Astrocyte of the cerebellum (primary cell): Measurements from ENCODE around the gene IQSEC1.

Source experiments
- DNase-seq: peaks from one replicate; pipeline ENCODE4 v3.0.0-alpha.2; 2011; ENCODE audit warnings: low read depth
- H3K4me3 ChIP-seq: 2 replicates; pipeline ENCODE4 v1.5.1; 2011; ENCODE audit warnings: mild to moderate bottlenecking, low read depth, low read length, moderate library complexity
- CTCF ChIP-seq: IDR thresholded peaks from 2 replicates; pipeline ENCODE4 v1.5.1; 2012; ENCODE audit warnings: low read length, low read depth, moderate library complexity, mild to moderate bottlenecking; ENCODE audit errors: missing control alignments
- in situ Hi-C: cut with HindIII; loops from 2 replicates; pipeline ENCODE4 v1.10.0; 2017; ENCODE audit warnings: low sequenced_read_pairs

The IQSEC1 gene

GRCh38 chr3:12926660-12927059 is 146.6 kb downstream of the IQSEC1 start:
- no peak overlapping the region for H3K4me3 ChIP-seq
- DNase-seq: no peak
- no peak for TF ChIP-seq CTCF
- in situ Hi-C loops: no loop called here

GRCh38 chr3:12925648-12926047 is 147.6 kb downstream of the IQSEC1 start:
- H3K4me3 ChIP-seq: no peak overlapping the region
- DNase-seq: no peak
- in situ Hi-C loops: no loop called here
- TF ChIP-seq CTCF: no peak

GRCh38 chr3:12924437-12924836 is 148.8 kb downstream of the IQSEC1 start:
- DNase-seq: no peak
- in situ Hi-C loops: no loop called here

GRCh38 chr3:12922881-12923431 is 150.3 kb downstream of the IQSEC1 start:
- no peak overlapping the region for H3K4me3 ChIP-seq
- DNase-seq: no peak
- TF ChIP-seq CTCF: no peak
- in situ Hi-C loops: no loop called here

More at GRCh38 chr3:12924437-12924836, 148.8 kb downstream of the IQSEC1 start:
- H3K4me3 ChIP-seq: no peak overlapping the region
- TF ChIP-seq CTCF: no peak

DNA sequence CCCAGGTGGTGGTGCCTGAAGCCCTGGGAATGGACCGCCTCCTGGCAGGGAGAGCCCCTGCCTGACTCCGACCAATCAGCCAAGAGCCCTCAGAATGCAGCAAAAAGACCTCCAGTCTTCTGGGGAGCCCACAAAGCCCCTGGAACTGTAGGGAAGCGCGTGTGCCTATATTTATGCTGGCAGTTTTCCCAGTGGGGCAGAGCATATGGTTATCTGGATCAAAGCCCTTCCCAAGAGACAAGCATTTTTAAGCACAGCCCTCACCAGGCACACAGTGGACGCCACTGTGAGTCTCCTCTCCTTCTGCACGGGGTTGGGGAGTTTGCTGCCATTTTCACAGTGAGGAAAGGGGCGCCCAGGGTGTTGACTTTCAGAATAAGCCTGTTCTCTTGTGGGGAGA is 150.9 kb downstream of the IQSEC1 start:
- DNase-seq: no peak
- TF ChIP-seq CTCF: no peak
- H3K4me3 ChIP-seq: no peak overlapping the region
- in situ Hi-C loops: no loop called here

GRCh38 chr3:12921736-12922135 is 151.5 kb downstream of the IQSEC1 start:
- in situ Hi-C loops: no loop called here
- no peak overlapping the region for H3K4me3 ChIP-seq
- no peak for DNase-seq
- no peak for TF ChIP-seq CTCF

DNA sequence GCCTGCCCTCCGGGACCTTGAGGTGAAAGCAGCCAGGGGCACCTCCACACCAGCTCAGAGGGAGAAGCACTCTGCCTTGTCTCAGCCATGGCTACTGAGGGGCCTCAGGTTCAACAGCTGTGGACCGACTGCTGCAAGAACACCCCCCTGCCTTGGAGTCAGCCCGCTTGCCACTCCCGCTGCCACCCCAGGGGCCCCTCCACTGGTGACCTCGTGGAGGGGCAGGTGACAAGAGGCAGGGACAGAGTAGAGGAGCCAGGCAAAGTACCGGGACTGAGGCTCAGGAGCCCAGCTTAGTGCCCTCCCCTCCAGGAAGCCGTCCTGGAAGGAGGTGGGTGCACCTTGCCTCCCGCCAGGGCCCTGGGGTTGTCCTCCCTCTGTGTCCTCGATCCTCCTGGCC is 152.3 kb downstream of the IQSEC1 start:
- no peak overlapping the region for H3K4me3 ChIP-seq
- TF ChIP-seq CTCF: no peak
- DNase-seq: no peak
- in situ Hi-C loops: no loop called here
